Tibial nerve (tissue), 4 donors: ENCODE data around the gene CRYBG1. TPM values are rescaled to one million over a fixed set of nuclear protein-coding genes. Genes with fewer than 3 reads are reported as not detected.

ENCODE experiments used
- DNase-seq, 2 donors: peaks; one replicate each; pipeline ENCODE4 v3.0.0-alpha.2; 2019; ENCODE audit warnings: low spot score in 2 of 2
- H3K27ac ChIP-seq, 4 donors: fragments of 200-600 bp; sonication (generic) in 3 of 4; one replicate each; pipeline ENCODE4 v1.5.1; 2017 to 2019; ENCODE audit warnings: mild to moderate bottlenecking in 1 of 4
- H3K27me3 ChIP-seq, 2 donors: fragments of 200-600 bp; sonication (generic) in 1 of 2; one replicate each; pipeline versions ENCODE4 v1.5.1 to v1.6.0; 2017 to 2019
- H3K36me3 ChIP-seq, 3 donors: fragments of 200-600 bp; sonication (generic); one replicate each; pipeline ENCODE4 v1.5.1; 2018 to 2019
- H3K4me1 ChIP-seq, 4 donors: fragments of 200-600 bp; sonication (generic) in 3 of 4; one replicate each; pipeline ENCODE4 v1.5.1; 2017 to 2019
- H3K4me3 ChIP-seq, 4 donors: fragments of 200-600 bp; sonication (generic) in 3 of 4; one replicate each; pipeline ENCODE4 v1.5.1; 2017 to 2019; ENCODE audit warnings: mild to moderate bottlenecking in 1 of 4, moderate library complexity in 1 of 4
- H3K9me3 ChIP-seq, 4 donors: fragments of 200-600 bp; sonication (generic) in 3 of 4; one replicate each; pipeline ENCODE4 v1.5.1; 2017 to 2019
- CTCF ChIP-seq, 5 experiments: fragments of 200-600 bp in 3 of 5; fragments of 450-650 bp in 2 of 5; sonication (generic) in 3 of 5; IDR thresholded peaks; one replicate each; pipeline ENCODE4 v1.5.1; 2016 to 2019; ENCODE audit warnings: antibody characterized with exemption in 5 of 5, mild to moderate bottlenecking in 3 of 5, moderate library complexity in 2 of 5
- EP300 ChIP-seq, 2 donors: sonication (generic); formaldehyde crosslinking; IDR thresholded peaks; one replicate each; pipeline ENCODE4 v1.6.1; 2017; ENCODE audit warnings: antibody characterized with exemption in 2 of 2, mild to moderate bottlenecking in 1 of 2
- POLR2A ChIP-seq, 2 donors: fragments of 450-650 bp; IDR thresholded peaks; one replicate each; pipeline ENCODE4 v1.6.1; 2017; ENCODE audit warnings: antibody characterized with exemption in 2 of 2, mild to moderate bottlenecking in 2 of 2, moderate library complexity in 2 of 2
- WGBS, 2 donors: methylation state at CpG; one replicate each; pipeline ENCODE4 v1.1.5; 2018; 5-methylcytosine and 5-hydroxymethylcytosine counted together
- total RNA-seq, 4 donors: library from RNA; depleted of rRNA; stranded (reverse); fragments of >200 nt; gene quantifications; one replicate each; pipeline ENCODE4 v1.1.0, GENCODE V29; 2016

CRYBG1 gene
- total RNA-seq, 4 donors from 2014 or later = 5.9 to 15.3 (median 8.1) TPM

GRCh38 chr6:106477790-106478189 lies 117.3 kb downstream of the CRYBG1 start:
- H3K27me3 ChIP-seq = no peaks in the 10 kb centered on the region
- no peak overlapping the region for H3K27ac ChIP-seq
- H3K4me3 ChIP-seq = no peak overlapping the region
- no peak for TF ChIP-seq POLR2A (IDR thresholded peaks at IDR 0.05)
- TF ChIP-seq EP300 (IDR thresholded peaks at IDR 0.05) = no peak
- TF ChIP-seq CTCF (IDR thresholded peaks at IDR 0.05) = no peak
- no peaks in the 10 kb centered on the region for H3K36me3 ChIP-seq
- DNase-seq = no peak
- H3K4me1 ChIP-seq = no peaks in the 10 kb centered on the region
- H3K9me3 ChIP-seq = no peaks in the 10 kb centered on the region
- 55 to 56% methylated on average over 6 of the region's 6 CpGs for WGBS, 2 donors

GRCh38 chr6:106486236-106486635 lies 125.7 kb downstream of the CRYBG1 start:
- Histone ChIP-seq H3K27me3 (no peaks in the 10 kb centered on the region), H3K27ac (no peak overlapping the region), H3K9me3 (peaks cover 0 to 4% (median 0%) of the 10 kb centered on the region in 4 donors), H3K4me1 (no peaks in the 10 kb centered on the region), H3K4me3 (no peak overlapping the region), H3K36me3 (no peaks in the 10 kb centered on the region)
- TF ChIP-seq EP300 (IDR thresholded peaks at IDR 0.05) (no peak), CTCF (IDR thresholded peaks at IDR 0.05) (no peak), POLR2A (IDR thresholded peaks at IDR 0.05) (no peak)
- WGBS, 2 donors = 76 to 82% methylated on average over 1 of the region's 1 CpG
- DNase-seq = no peak

GRCh38 chr6:106488494-106489370 lies 128.2 kb downstream of the CRYBG1 start:
- peaks cover 0 to 4% (median 0%) of the 10 kb centered on the region in 4 donors for H3K9me3 ChIP-seq
- H3K4me1 ChIP-seq = no peaks in the 10 kb centered on the region
- no peaks in the 10 kb centered on the region for H3K27me3 ChIP-seq
- DNase-seq = no peak
- TF ChIP-seq EP300 (IDR thresholded peaks at IDR 0.05) = no peak
- TF ChIP-seq POLR2A (IDR thresholded peaks at IDR 0.05) = no peak
- TF ChIP-seq CTCF (IDR thresholded peaks at IDR 0.05) = no peak
- no peak overlapping the region for H3K27ac ChIP-seq
- H3K36me3 ChIP-seq = no peaks in the 10 kb centered on the region
- WGBS, 2 donors = 61 to 63% methylated on average over 3 to 4 of the region's 4 CpGs
- H3K4me3 ChIP-seq = no peak overlapping the region

GRCh38 chr6:106490030-106490429 lies 129.5 kb downstream of the CRYBG1 start:
- H3K4me1 ChIP-seq = no peaks in the 10 kb centered on the region
- H3K27ac ChIP-seq = no peak overlapping the region
- WGBS, 2 donors = 91 to 93% methylated on average over 1 of the region's 1 CpG
- H3K4me3 ChIP-seq = no peak overlapping the region
- H3K9me3 ChIP-seq = peaks cover 0 to 4% (median 0%) of the 10 kb centered on the region in 4 donors
- no peaks in the 10 kb centered on the region for H3K36me3 ChIP-seq
- no peak for TF ChIP-seq POLR2A (IDR thresholded peaks at IDR 0.05)
- no peak for TF ChIP-seq EP300 (IDR thresholded peaks at IDR 0.05)
- no peak for TF ChIP-seq CTCF (IDR thresholded peaks at IDR 0.05)
- no peaks in the 10 kb centered on the region for H3K27me3 ChIP-seq
- DNase-seq = no peak

- WGBS, 2 donors = 66 to 67% methylated on average over 1 of the region's 1 CpG
- no peaks in the 10 kb centered on the region for H3K27me3 ChIP-seq
- no peak for TF ChIP-seq EP300 (IDR thresholded peaks at IDR 0.05)
- no peak for TF ChIP-seq POLR2A (IDR thresholded peaks at IDR 0.05)
- TF ChIP-seq CTCF (IDR thresholded peaks at IDR 0.05) = no peak
- DNase-seq = no peak
- no peak overlapping the region for H3K4me3 ChIP-seq
- no peaks in the 10 kb centered on the region for H3K36me3 ChIP-seq
- no peak overlapping the region for H3K27ac ChIP-seq
- no peaks in the 10 kb centered on the region for H3K4me1 ChIP-seq
- peaks cover 0 to 4% (median 0%) of the 10 kb centered on the region in 4 donors for H3K9me3 ChIP-seq
Observed at GRCh38 chr6:106490436-106490835, 129.9 kb downstream of the CRYBG1 start.
